Measurements from ENCODE around the gene CEP162.
"Not testable (repeated sequence)": the region's sequence is repeated elsewhere in the genome, so short reads cannot be mapped to it uniquely, and the experiment has no call there.

CEP162 gene

DNA sequence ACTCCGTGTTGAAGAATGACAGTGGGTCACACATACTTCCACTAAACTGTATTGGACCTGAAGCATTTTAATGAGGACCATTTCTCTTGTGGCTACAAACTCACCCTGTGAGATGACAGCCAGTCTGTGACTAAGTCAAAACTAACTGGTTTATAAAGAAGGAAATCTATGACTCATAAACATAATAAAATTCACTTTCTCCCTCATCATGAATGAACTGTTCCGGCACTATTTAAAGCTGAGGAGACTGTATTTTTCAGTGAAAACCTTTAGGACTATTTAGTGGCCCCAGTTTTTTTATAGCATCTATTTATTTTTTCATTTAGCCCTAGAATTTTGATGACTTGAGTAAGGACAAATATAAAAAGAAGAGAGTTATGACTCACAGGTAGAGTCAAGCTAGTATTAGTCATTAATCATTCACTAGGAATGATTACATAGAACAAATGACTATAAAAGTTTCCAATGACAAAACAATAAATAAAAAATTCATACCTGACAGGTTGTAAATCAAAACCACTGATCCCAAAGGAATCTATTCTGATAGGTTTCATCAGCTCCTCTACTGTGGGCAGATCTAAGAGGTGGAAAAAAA, 34.2 kb downstream of the CEP162 start:
- no peaks in the 10 kb centered on the region for H3K9me2 ChIP-seq (replicated peaks; ENCODE audit: insufficient read depth, low read length)
- H3K79me2 ChIP-seq (ENCODE audit: insufficient read depth, low read length) = no peaks in the 10 kb centered on the region
- H3F3A ChIP-seq (ENCODE audit: insufficient read depth) = no peaks in the 10 kb centered on the region
- no peak overlapping the region for H3K9ac ChIP-seq (ENCODE audit: low read length)
- no peak overlapping the region for H3K4me2 ChIP-seq (ENCODE audit: low read depth, low read length, poor library complexity, severe bottlenecking)
- H4K20me1 ChIP-seq (ENCODE audit: low read depth, low read length) = no peaks in the 10 kb centered on the region
- H2AFZ ChIP-seq (ENCODE audit: low read depth, low read length, severe bottlenecking) = no peak overlapping the region
- no peaks in the 10 kb centered on the region for H3K9me3 ChIP-seq (ENCODE audit: insufficient read depth, low read length)
- H3K36me3 ChIP-seq (ENCODE audit: low read length) = peaks cover 17% of the 10 kb centered on the region
- no peak overlapping the region for H3K4me3 ChIP-seq (ENCODE audit: insufficient read depth, low read length, poor library complexity, severe bottlenecking)
- no peak for TF ChIP-seq EZH2phosphoT487 (conservative IDR thresholded peaks at IDR 0.05; ENCODE audit: low read length)
- no peak for TF ChIP-seq CTCF (IDR thresholded peaks at IDR 0.05; ENCODE audit: insufficient read depth, low read length, poor library complexity, severe bottlenecking)
- no peak overlapping the region for H3K27ac ChIP-seq (ENCODE audit: low read depth, low read length)
- H3K27me3 ChIP-seq (ENCODE audit: low read length) = no peaks in the 10 kb centered on the region

DNA sequence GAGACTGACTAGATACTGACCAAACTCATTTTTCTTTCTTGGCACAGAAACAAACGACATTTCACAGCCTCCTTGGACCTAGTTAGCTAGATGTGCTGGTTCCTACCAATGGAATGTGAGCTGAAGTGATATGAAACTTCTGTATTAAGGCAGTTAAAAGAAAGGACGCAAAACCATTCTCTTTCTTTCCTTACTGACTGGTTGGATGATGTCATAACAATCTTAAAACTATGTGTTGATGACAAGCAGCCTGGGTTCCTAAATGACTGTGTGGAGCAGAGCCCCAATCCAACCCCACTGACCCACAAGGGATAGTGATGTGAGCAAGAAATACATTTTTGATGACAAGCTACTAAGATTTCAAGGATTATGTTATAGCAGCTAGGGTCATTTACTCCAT, 35.6 kb downstream of the CEP162 start:
- Histone ChIP-seq H3F3A (ENCODE audit: insufficient read depth) (no peaks in the 10 kb centered on the region), H3K27ac (ENCODE audit: low read depth, low read length) (no peak overlapping the region), H3K4me3 (ENCODE audit: insufficient read depth, low read length, poor library complexity, severe bottlenecking) (no peak overlapping the region), H3K79me2 (ENCODE audit: insufficient read depth, low read length) (no peaks in the 10 kb centered on the region), H2AFZ (ENCODE audit: low read depth, low read length, severe bottlenecking) (no peak overlapping the region), H3K9ac (ENCODE audit: low read length) (no peak overlapping the region), H3K9me3 (ENCODE audit: insufficient read depth, low read length) (no peaks in the 10 kb centered on the region), H3K36me3 (ENCODE audit: low read length) (peaks cover 15% of the 10 kb centered on the region), H3K4me2 (ENCODE audit: low read depth, low read length, poor library complexity, severe bottlenecking) (no peak overlapping the region), H4K20me1 (ENCODE audit: low read depth, low read length) (no peaks in the 10 kb centered on the region), H3K27me3 (ENCODE audit: low read length) (no peaks in the 10 kb centered on the region), H3K9me2 (replicated peaks; ENCODE audit: insufficient read depth, low read length) (no peaks in the 10 kb centered on the region)
- TF ChIP-seq EZH2phosphoT487 (conservative IDR thresholded peaks at IDR 0.05; ENCODE audit: low read length) = no peak
- TF ChIP-seq CTCF (IDR thresholded peaks at IDR 0.05; ENCODE audit: insufficient read depth, low read length, poor library complexity, severe bottlenecking) = no peak

- H3K36me3 ChIP-seq (ENCODE audit: low read length); H2AFZ ChIP-seq (ENCODE audit: low read depth, low read length, severe bottlenecking): not testable (repeated sequence)
Observed at GRCh38 chr6:84189356-84189755, 38.1 kb downstream of the CEP162 start.

GRCh38 chr6:84183430-84183829, 44.0 kb downstream of the CEP162 start:
- Histone ChIP-seq H3K9me3 (ENCODE audit: insufficient read depth, low read length) (no peaks in the 10 kb centered on the region), H3K79me2 (ENCODE audit: insufficient read depth, low read length) (no peaks in the 10 kb centered on the region), H3K4me2 (ENCODE audit: low read depth, low read length, poor library complexity, severe bottlenecking) (no peak overlapping the region), H3K36me3 (ENCODE audit: low read length) (no peaks in the 10 kb centered on the region; the same call in 1 of the 2 replicates), H3K27me3 (ENCODE audit: low read length) (no peaks in the 10 kb centered on the region), H3K9me2 (replicated peaks; ENCODE audit: insufficient read depth, low read length) (no peaks in the 10 kb centered on the region), H3K9ac (ENCODE audit: low read length) (no peak overlapping the region), H3K4me3 (ENCODE audit: insufficient read depth, low read length, poor library complexity, severe bottlenecking) (no peak overlapping the region), H2AFZ (ENCODE audit: low read depth, low read length, severe bottlenecking) (no peak overlapping the region), H4K20me1 (ENCODE audit: low read depth, low read length) (no peaks in the 10 kb centered on the region), H3F3A (ENCODE audit: insufficient read depth) (no peaks in the 10 kb centered on the region), H3K27ac (ENCODE audit: low read depth, low read length) (no peak overlapping the region)
- TF ChIP-seq CTCF (IDR thresholded peaks at IDR 0.05; ENCODE audit: insufficient read depth, low read length, poor library complexity, severe bottlenecking) (no peak), EZH2phosphoT487 (conservative IDR thresholded peaks at IDR 0.05; ENCODE audit: low read length) (no peak)

More at GRCh38 chr6:84189356-84189755, 38.1 kb downstream of the CEP162 start:
- H3K4me3 ChIP-seq (ENCODE audit: insufficient read depth, low read length, poor library complexity, severe bottlenecking); H3K27ac ChIP-seq (ENCODE audit: low read depth, low read length); H3K79me2 ChIP-seq (ENCODE audit: insufficient read depth, low read length); H3K9me2 ChIP-seq (replicated peaks; ENCODE audit: insufficient read depth, low read length); H3K4me2 ChIP-seq (ENCODE audit: low read depth, low read length, poor library complexity, severe bottlenecking); H3F3A ChIP-seq (ENCODE audit: insufficient read depth); H3K27me3 ChIP-seq (ENCODE audit: low read length); H4K20me1 ChIP-seq (ENCODE audit: low read depth, low read length); H3K9ac ChIP-seq (ENCODE audit: low read length); H3K9me3 ChIP-seq (ENCODE audit: insufficient read depth, low read length): not testable (repeated sequence)
